Stimulated activated CD8-positive, alpha-beta memory T cell treated with anti-CD3 and anti-CD28 coated beads, Interleukin-15, amount 100 ng/mL, for 4 hours (primary cell): Measurements from ENCODE around the gene NTN1.

Experiments used
- DNase-seq, 2 donors: peaks; one replicate each; pipeline ENCODE4 v3.0.0-alpha.2; 2020; ENCODE audit warnings: low read depth in 2 of 2

Gene NTN1

GRCh38 chr17:9037736-9038135 lies 16.4 kb downstream of the NTN1 start:
- no peak for DNase-seq

DNA sequence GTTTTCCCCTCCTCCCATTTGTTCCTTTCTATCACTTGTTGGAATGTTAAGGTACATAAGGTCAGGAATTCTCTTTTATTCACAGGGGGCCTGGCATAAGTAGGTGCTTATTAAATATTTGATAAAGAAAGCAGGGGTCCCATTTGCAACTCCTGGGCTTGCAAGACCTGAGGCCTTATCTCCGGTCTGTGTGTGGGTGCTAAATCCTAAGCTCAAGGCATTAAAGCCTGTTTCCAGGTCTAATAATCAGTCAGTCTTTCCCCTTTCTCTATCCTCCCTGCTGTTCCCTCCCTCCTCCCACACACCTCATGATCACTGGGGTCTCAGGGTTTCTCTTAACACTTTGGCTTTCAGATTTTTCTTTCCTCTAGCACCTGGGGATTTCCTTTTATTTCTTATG lies 17.1 kb downstream of the NTN1 start:
- no peak for DNase-seq

DNA sequence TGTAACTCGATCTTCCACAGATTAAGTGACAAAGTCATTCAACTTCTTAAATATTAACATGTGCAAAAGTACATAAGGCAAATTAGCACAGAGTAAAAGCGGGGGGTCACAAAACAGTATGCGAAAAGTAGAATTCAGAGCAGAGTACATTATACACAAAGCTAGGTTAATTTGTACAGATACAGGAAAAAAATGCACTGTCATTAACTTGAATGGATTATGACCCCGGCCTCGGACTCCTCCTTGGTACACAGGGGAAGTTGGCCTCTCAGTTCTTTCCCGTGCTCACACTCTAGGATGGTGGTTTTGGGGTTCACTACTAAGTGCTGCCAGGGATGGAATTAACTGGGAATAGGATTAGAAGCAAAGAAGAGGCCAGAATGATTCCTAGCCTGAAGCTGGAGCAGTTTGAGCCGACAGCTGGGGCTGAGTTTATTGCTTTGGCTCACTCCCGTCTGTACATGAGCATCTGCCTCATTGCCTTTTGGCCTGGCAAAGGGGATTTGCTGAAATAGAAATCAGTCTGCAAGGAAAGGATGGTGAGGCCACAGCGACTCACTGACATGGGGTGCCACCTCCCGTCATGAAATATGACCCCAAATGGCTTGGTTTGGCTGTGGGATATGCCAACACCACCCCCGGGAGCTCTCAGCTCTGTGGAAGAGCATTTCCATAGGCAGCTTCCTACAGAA lies 23.6 kb downstream of the NTN1 start:
- no peak for DNase-seq

GRCh38 chr17:9050801-9051401 lies 29.6 kb downstream of the NTN1 start:
- DNase-seq, result no peak

DNA sequence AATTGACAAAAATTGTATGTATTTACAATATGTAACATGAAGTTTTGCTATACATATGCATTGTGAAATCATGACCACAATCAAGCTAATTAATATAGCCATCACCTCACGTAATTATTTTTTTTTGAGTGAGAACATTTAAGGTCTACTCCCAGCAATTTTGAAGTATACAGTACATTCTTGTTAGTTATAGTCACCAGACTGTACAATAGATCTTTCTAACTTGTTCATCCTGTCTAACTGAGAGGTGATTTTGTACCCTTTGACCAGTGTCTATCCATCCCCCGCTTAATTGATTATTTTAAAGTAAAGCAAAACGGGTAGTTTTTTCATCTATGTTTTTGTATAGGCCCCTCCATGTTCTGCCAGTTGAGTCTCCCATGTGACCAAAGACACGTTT lies 30.3 kb downstream of the NTN1 start:
- no peak for DNase-seq

DNA sequence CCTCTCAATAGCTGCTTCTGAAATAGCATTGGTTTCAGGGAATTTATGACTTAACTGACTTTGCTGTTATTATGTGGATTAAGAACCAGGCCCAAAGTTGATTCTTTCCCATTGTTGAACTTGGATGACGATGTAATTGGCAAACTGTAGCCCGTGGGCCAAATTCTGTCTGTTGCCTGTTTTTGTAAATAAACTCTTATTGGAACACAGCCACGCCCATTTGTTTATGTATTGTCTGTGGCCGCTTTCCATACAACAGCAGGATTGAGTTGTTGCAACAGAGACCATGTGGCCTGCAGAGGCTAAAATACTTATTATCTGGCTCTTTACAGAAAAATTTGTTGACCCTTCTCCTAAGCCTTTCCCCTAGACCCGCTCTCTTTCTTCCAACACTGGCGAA lies 31.6 kb downstream of the NTN1 start:
- DNase-seq, result no peak

GRCh38 chr17:9053406-9053805 lies 32.1 kb downstream of the NTN1 start:
- no peak for DNase-seq

DNA sequence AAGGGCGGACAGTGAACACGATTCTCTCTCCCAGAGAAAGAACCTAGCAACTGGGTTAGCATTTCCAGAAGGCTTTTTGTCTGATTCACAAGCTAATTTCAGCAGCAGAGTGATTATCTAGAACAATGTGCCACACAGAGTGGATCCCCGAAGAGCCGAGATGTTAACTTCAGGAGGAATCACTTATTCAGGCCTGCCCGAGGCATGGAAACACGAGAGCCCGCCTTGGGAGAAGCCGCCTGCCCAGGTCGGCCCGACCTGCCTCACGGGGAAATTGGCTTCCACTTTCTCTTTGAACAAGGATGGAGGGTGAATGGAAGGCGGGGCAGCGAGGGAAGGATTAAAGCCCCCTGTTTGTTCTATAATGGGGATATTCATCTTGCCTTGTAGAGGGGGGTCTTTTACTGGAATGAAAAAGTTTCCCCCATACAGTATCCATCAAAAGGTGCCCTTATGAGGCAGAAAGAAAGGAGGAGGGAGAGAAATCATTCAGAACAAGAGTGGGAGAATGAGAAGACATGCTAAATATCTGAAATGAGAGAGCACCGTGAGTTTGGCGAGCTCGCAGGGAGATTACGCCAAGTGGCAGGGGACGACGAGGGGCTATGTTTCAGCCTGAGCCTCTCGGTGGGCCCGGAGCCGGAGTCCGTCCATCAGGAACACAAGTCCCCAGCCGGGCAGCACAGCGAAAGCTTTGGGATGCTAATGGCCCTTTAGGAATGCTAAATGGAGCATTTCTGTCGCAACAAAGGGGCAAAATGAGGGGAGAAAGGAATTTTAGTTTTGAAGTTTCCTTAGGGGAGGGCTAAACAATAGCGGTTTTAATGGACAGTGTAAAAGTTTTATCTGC lies 33.0 kb downstream of the NTN1 start:
- no peak for DNase-seq

DNA sequence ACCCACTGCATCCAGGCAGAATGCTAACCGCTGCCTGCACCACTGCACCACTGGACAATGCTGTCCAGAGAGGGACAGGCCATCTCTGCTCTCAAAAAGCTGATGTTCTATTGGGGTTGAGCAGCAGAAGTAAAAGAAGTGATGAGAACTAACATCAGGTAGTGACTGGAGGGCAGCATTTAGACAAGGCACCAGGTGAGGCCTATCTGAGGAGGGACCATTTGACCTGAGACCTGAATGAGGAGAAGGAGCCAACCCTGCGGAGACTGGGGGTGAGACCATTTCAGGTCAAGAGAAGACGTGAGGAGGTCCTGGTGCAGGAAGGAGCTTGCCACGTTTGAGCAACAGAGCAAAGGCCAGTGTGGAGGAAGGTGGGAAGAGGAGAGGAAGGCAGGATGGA lies 34.0 kb downstream of the NTN1 start:
- no peak for DNase-seq

GRCh38 chr17:9056566-9056965 lies 35.3 kb downstream of the NTN1 start:
- no peak for DNase-seq

DNA sequence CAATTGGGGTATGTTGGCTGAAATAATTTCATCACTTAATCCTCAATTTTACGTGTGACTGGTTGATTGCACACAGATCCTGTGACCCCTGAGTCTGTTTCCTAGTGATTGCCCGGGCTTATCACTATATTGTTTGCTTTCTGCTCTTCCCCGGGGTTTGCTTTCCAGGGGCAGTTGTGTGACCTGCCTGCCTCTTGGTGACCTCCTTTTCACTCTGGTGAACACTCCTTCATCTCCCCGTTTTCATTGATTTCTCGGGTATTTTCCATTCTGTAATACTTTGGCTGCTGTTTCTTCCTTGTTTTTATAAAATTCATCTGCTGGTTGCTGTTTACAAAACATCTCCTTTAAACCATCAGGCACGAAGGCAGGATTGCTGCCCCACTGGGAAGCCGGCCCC lies 36.0 kb downstream of the NTN1 start:
- DNase-seq, result no peak

DNA sequence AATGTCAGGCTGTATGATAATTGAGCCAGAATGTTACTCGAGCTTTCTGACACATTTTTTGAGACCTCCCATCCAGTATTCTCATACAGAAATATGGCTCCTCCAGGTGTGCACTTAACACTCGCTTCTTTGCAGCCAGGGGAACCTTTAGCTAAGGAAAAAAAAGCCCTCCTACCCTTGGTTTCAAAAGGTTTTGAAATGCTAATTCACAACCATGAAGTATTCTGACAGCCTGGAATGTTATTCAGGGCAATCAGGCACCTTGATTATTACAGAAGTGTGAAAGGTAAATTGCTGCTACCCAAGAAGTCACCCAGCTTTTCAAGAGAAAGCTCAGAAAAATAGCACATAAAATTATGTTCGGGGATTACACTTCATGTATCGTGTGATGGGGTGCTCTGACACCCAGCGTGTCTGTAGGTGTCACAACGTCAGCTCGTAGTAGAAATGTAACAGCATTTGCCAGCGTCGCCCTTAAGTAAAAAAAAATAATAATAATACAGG lies 41.1 kb downstream of the NTN1 start:
- DNase-seq, result no peak

DNA sequence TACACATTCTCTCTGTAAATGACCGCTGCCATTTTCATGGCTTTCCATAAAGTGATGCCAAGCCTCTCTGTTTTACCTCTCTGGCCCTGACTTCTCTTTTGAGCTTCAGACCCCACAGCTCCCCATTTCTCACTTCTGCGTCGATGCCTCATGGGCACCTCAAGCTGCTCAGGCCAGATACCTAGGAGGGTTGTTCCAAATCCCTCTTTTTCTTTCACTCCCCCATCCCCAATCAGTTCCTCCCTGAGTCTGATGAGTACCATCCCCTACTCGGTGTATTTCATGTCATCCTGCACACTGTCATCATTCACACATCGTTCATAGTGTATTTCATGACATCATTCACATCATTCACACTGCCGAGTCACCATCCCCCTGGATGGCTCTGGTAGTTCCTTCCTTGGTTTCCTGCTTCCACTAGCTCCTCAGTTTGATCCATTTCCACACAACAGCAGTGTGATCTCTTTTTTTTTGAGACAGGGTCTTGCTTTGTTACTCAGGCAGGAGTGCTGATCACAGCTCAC lies 43.1 kb downstream of the NTN1 start:
- no peak for DNase-seq

- DNase-seq, result no peak
Measured at GRCh38 chr17:9071016-9071415, 49.7 kb downstream of the NTN1 start.

GRCh38 chr17:9071811-9072498 lies 50.6 kb downstream of the NTN1 start:
- no peak for DNase-seq

- DNase-seq, result no peak
Measured at GRCh38 chr17:9072696-9073339, 51.5 kb downstream of the NTN1 start.

GRCh38 chr17:9074131-9074530 lies 52.8 kb downstream of the NTN1 start:
- DNase-seq, result no peak

DNA sequence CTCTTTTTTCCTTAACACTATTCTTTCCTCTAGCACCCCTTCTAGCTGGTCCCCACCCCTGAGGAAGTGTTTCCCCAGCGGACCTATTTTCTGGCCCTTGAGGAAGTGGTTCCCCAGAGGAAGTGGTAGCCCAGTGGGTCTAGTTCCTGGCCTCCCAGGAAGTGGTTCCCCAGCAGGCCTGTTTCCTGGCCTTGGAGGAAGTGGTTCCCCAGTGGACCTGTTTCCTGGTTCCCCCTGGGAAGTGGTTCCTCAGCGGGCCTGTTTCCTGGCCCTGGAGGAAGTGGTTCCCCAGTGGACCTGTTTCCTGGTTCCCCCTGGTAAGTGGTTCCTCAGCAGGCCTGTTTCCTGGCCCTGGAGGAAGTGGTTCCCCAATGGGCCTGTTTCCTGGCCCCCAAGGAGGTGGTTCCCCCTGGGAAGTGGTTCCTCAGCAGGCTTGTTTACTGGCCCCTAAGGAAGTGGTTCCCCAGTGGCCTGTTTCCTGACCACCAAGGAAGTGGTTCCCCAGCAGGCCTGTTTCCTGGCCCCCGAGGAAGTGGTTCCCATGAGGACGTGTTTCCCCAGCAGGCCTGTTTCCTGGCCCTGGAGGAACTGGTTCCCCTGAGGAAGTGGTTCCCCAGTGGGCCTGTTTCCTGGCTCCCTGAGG lies 58.3 kb downstream of the NTN1 start:
- DNase-seq, result no peak

GRCh38 chr17:9080296-9080914 lies 59.1 kb downstream of the NTN1 start:
- DNase-seq, result no peak

DNA sequence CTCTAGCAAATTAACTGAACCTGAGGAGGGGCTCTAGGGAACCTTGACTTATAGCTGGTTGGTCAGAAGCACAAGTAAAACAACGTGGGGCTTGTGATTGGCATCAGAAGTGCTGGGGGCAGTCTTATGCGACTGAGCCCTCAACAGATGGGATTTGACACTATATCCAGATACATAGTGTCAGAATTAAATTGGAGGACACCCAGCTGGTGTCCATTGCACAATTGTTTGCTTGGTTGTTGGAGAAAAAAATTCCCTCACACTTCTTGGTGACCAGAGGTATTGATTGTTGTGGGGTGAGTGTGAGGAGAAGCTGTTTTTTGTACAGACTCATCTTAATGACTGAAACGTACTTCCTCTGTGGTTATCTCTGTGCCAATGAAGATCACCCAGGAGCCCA lies 59.7 kb downstream of the NTN1 start:
- no peak for DNase-seq
